Activated naive CD4-positive, alpha-beta T cell treated with anti-CD3 and anti-CD28 coated beads, Interleukin-2, amount 50 U/mL, for 72 hours (primary cell): ENCODE results near the gene P3H2. TPM values are rescaled to one million over a fixed set of nuclear protein-coding genes. Genes with fewer than 3 reads are reported as not detected.

Source experiments
- ATAC-seq, 2 donors: fragments of 150-1000 bp; cut with Tn5 transposase; 2 replicates each; pipeline ENCODE4 v1.10.0; 2021; ENCODE audit warnings: mild to moderate bottlenecking in 2 of 2, moderate library complexity in 2 of 2
- DNase-seq, 2 donors: peaks; one replicate each; pipeline ENCODE4 v3.0.0; 2021 to 2022; ENCODE audit warnings: low spot score in 2 of 2
- H3K27ac Mint-ChIP-seq, 2 donors: one replicate each; pipeline ENCODE4 v1.8.0; 2022; ENCODE audit warnings: mild to moderate bottlenecking in 2 of 2, mixed read lengths in 2 of 2
- H3K36me3 Mint-ChIP-seq, 2 donors: one replicate each; pipeline ENCODE4 v1.8.0; 2022; ENCODE audit warnings: mixed read lengths in 2 of 2
- H3K9me3 Mint-ChIP-seq, 2 donors: one replicate each; pipeline ENCODE4 v1.8.0; 2022; ENCODE audit warnings: mixed read lengths in 2 of 2
- total RNA-seq, 2 donors: library from RNA; stranded (reverse); gene quantifications; one replicate each; pipeline ENCODE4 v1.2.3, GENCODE V29; 2022

The P3H2 gene
- total RNA-seq, 2 donors from 2014 or later: not detected

GRCh38 chr3:190131329-190131728, 10.6 kb upstream of the P3H2 start:
- H3K9me3 Mint-ChIP-seq: no peaks in the 10 kb centered on the region
- DNase-seq: no peak
- no peak for ATAC-seq
- no peaks in the 10 kb centered on the region for H3K36me3 Mint-ChIP-seq
- no peak overlapping the region for H3K27ac Mint-ChIP-seq

- H3K36me3 Mint-ChIP-seq: no peaks in the 10 kb centered on the region
- no peak overlapping the region for H3K27ac Mint-ChIP-seq
- DNase-seq: no peak
- no peaks in the 10 kb centered on the region for H3K9me3 Mint-ChIP-seq
- ATAC-seq: no peak
Measured at GRCh38 chr3:190130696-190131095, 10.0 kb upstream of the P3H2 start.

GRCh38 chr3:190130037-190130436, 9.3 kb upstream of the P3H2 start:
- ATAC-seq (no peak), DNase-seq (no peak)
- H3K9me3 Mint-ChIP-seq: no peaks in the 10 kb centered on the region
- no peaks in the 10 kb centered on the region for H3K36me3 Mint-ChIP-seq
- H3K27ac Mint-ChIP-seq: no peak overlapping the region

- DNase-seq (no peak), ATAC-seq (no peak)
- H3K36me3 Mint-ChIP-seq: no peaks in the 10 kb centered on the region
- no peaks in the 10 kb centered on the region for H3K9me3 Mint-ChIP-seq
- H3K27ac Mint-ChIP-seq: no peak overlapping the region
Measured at GRCh38 chr3:190127797-190128196, 7.1 kb upstream of the P3H2 start.

- Mint-ChIP-seq H3K9me3 (no peaks in the 10 kb centered on the region), H3K36me3 (no peaks in the 10 kb centered on the region), H3K27ac (no peak overlapping the region)
- DNase-seq (no peak), ATAC-seq (no peak)
Measured at GRCh38 chr3:190127195-190127594, 6.5 kb upstream of the P3H2 start.

GRCh38 chr3:190125436-190126068, 4.9 kb upstream of the P3H2 start:
- ATAC-seq: no peak

GRCh38 chr3:190124067-190124466, 3.4 kb upstream of the P3H2 start:
- DNase-seq (no peak), ATAC-seq (no peak)
- no peaks in the 10 kb centered on the region for H3K9me3 Mint-ChIP-seq
- H3K36me3 Mint-ChIP-seq: peaks cover 0 to 9% of the 10 kb centered on the region in 2 donors
- no peak overlapping the region for H3K27ac Mint-ChIP-seq

More at GRCh38 chr3:190125436-190126068, 4.9 kb upstream of the P3H2 start:
- DNase-seq: no peak
- Mint-ChIP-seq H3K36me3 (no peaks in the 10 kb centered on the region), H3K27ac (no peak overlapping the region), H3K9me3 (no peaks in the 10 kb centered on the region)

GRCh38 chr3:190122198-190122771, 1.6 kb upstream of the P3H2 start:
- H3K36me3 Mint-ChIP-seq: peaks cover 0 to 9% of the 10 kb centered on the region in 2 donors
- no peaks in the 10 kb centered on the region for H3K9me3 Mint-ChIP-seq
- ATAC-seq: no peak
- DNase-seq: no peak
- no peak overlapping the region for H3K27ac Mint-ChIP-seq

GRCh38 chr3:190121383-190121782, 686 bp upstream of the P3H2 start:
- Mint-ChIP-seq H3K36me3 (peaks cover 0 to 9% of the 10 kb centered on the region in 2 donors), H3K27ac (no peak overlapping the region), H3K9me3 (no peaks in the 10 kb centered on the region)
- ATAC-seq (no peak), DNase-seq (no peak)

- Mint-ChIP-seq H3K27ac (no peak overlapping the region), H3K9me3 (no peaks in the 10 kb centered on the region), H3K36me3 (peaks cover 0 to 9% of the 10 kb centered on the region in 2 donors)
- no peak for ATAC-seq
- DNase-seq: no peak
Measured at GRCh38 chr3:190121061-190121377, 322 bp upstream of the P3H2 start.

GRCh38 chr3:190119461-190120268, 1.0 kb downstream of the P3H2 start:
- H3K9me3 Mint-ChIP-seq: no peaks in the 10 kb centered on the region
- H3K27ac Mint-ChIP-seq: peak overlapping the region in 1 of 2 donors; percentile 11
- peaks cover 0 to 9% of the 10 kb centered on the region in 2 donors for H3K36me3 Mint-ChIP-seq
- ATAC-seq (no peak), DNase-seq (no peak)

- Mint-ChIP-seq H3K36me3 (peaks cover 0 to 9% of the 10 kb centered on the region in 2 donors), H3K9me3 (no peaks in the 10 kb centered on the region), H3K27ac (no peak overlapping the region)
- no peak for DNase-seq
- ATAC-seq: no peak
Measured at GRCh38 chr3:190118438-190118837, 2.3 kb downstream of the P3H2 start.

GRCh38 chr3:190117981-190118380, 2.7 kb downstream of the P3H2 start:
- Mint-ChIP-seq H3K36me3 (peaks cover 0 to 9% of the 10 kb centered on the region in 2 donors), H3K27ac (no peak overlapping the region), H3K9me3 (no peaks in the 10 kb centered on the region)
- ATAC-seq (no peak), DNase-seq (no peak)

GRCh38 chr3:190116551-190117067, 4.1 kb downstream of the P3H2 start:
- Mint-ChIP-seq H3K36me3 (peaks cover 0 to 9% of the 10 kb centered on the region in 2 donors), H3K9me3 (no peaks in the 10 kb centered on the region), H3K27ac (no peak overlapping the region)
- DNase-seq: no peak
- ATAC-seq: no peak

GRCh38 chr3:190110826-190111225, 9.9 kb downstream of the P3H2 start:
- no peak for DNase-seq
- no peaks in the 10 kb centered on the region for H3K9me3 Mint-ChIP-seq
- ATAC-seq: no peak
- H3K36me3 Mint-ChIP-seq: no peaks in the 10 kb centered on the region
- H3K27ac Mint-ChIP-seq: no peak overlapping the region

- no peak for DNase-seq
- no peaks in the 10 kb centered on the region for H3K9me3 Mint-ChIP-seq
- no peaks in the 10 kb centered on the region for H3K36me3 Mint-ChIP-seq
- no peak for ATAC-seq
- H3K27ac Mint-ChIP-seq: no peak overlapping the region
Measured at GRCh38 chr3:190109441-190109840, 11.3 kb downstream of the P3H2 start.

GRCh38 chr3:190108804-190109203, 11.9 kb downstream of the P3H2 start:
- Mint-ChIP-seq H3K27ac (no peak overlapping the region), H3K9me3 (no peaks in the 10 kb centered on the region), H3K36me3 (no peaks in the 10 kb centered on the region)
- DNase-seq (no peak), ATAC-seq (no peak)
